ENCODE measurements around the gene RNF220. TPM values are rescaled to one million over a fixed set of nuclear protein-coding genes. Genes with fewer than 3 reads are reported as not detected.

RNF220 gene
- polyA plus RNA-seq, 1 donor from 2014 or later: 101 TPM

GRCh38 chr1:44524655-44525500 lies 119.8 kb downstream of the RNF220 start:
- Mint-ChIP-seq H3K27me3 (no peaks in the 10 kb centered on the region), H3K9me3 (no peaks in the 10 kb centered on the region), H3K27ac (no peak overlapping the region), H3K4me1 (peaks cover 0 to 2% (median 0%) of the 10 kb centered on the region in 3 donors), H3K4me3 (no peak overlapping the region), H3K36me3 (no peaks in the 10 kb centered on the region)

- no peaks in the 10 kb centered on the region for H3K36me3 Mint-ChIP-seq
- no peak overlapping the region for H3K4me3 Mint-ChIP-seq
- no peaks in the 10 kb centered on the region for H3K9me3 Mint-ChIP-seq
- no peak overlapping the region for H3K27ac Mint-ChIP-seq
- H3K27me3 Mint-ChIP-seq: peaks cover 7% of the 10 kb centered on the region
- H3K4me1 Mint-ChIP-seq: no peaks in the 10 kb centered on the region
Observed at GRCh38 chr1:44526295-44527073, 121.4 kb downstream of the RNF220 start.

GRCh38 chr1:44531785-44532566 lies 126.9 kb downstream of the RNF220 start:
- no peak overlapping the region for H3K4me3 Mint-ChIP-seq
- H3K36me3 Mint-ChIP-seq: no peaks in the 10 kb centered on the region
- H3K4me1 Mint-ChIP-seq: no peaks in the 10 kb centered on the region
- H3K27me3 Mint-ChIP-seq: peaks cover 7% of the 10 kb centered on the region
- H3K27ac Mint-ChIP-seq: peak overlapping the region in 1 of 3 donors; percentile 14
- H3K9me3 Mint-ChIP-seq: peaks cover 0 to 4% (median 0%) of the 10 kb centered on the region in 3 donors

GRCh38 chr1:44532567-44532944 lies 127.5 kb downstream of the RNF220 start:
- Mint-ChIP-seq H3K27me3 (peaks cover 8% of the 10 kb centered on the region), H3K4me3 (no peak overlapping the region), H3K27ac (no peak overlapping the region), H3K36me3 (no peaks in the 10 kb centered on the region), H3K4me1 (no peaks in the 10 kb centered on the region), H3K9me3 (peaks cover 0 to 4% (median 0%) of the 10 kb centered on the region in 3 donors)

DNA sequence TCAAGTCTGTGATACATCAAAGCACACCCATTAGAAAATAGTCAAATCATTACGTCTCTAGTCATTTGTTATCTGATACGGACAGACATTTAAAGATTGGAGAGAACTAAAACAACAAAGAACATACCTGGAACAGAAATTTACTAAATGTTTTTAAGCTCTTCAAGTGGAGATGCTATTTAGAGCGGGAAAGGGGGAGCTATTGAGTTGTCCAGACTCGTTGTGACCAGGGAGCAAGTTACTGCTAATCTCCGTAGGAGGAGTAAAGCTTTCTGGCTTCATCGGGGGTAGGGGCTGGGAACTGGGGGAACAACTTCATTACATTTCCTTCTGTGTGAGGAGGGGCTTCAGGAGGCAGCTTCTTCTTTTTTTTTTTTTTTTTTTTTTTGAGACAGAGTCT lies 129.7 kb downstream of the RNF220 start:
- H3K4me1 Mint-ChIP-seq: no peaks in the 10 kb centered on the region
- peaks cover 12% of the 10 kb centered on the region for H3K27me3 Mint-ChIP-seq
- no peak overlapping the region for H3K27ac Mint-ChIP-seq
- peaks cover 0 to 4% (median 0%) of the 10 kb centered on the region in 3 donors for H3K9me3 Mint-ChIP-seq
- no peaks in the 10 kb centered on the region for H3K36me3 Mint-ChIP-seq
- no peak overlapping the region for H3K4me3 Mint-ChIP-seq

GRCh38 chr1:44536357-44537209 lies 131.5 kb downstream of the RNF220 start:
- Mint-ChIP-seq H3K9me3 (peaks cover 0 to 4% (median 0%) of the 10 kb centered on the region in 3 donors), H3K27me3 (peaks cover 5% of the 10 kb centered on the region), H3K4me1 (no peaks in the 10 kb centered on the region), H3K4me3 (no peak overlapping the region), H3K36me3 (no peaks in the 10 kb centered on the region), H3K27ac (no peak overlapping the region)

DNA sequence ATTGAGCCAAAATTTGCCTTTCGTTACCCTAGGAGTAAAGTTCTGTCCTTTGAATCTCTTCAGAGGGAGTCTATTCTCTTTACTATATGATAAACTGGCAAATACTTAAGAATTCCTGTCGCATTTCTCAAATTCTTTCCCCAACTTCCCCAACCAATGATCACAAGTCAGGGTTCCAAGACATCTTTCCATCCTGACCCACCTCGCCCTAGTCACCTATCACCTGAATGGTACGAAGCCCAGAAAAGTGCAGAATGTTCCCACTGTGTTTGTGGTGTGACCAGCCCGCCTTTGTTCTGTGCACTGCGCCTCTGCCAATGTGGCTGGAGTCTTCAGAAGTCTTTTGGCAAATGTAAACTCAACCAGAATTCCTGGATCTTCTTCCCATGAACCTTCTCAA lies 132.5 kb downstream of the RNF220 start:
- peaks cover 0 to 4% (median 0%) of the 10 kb centered on the region in 3 donors for H3K9me3 Mint-ChIP-seq
- H3K27ac Mint-ChIP-seq: no peak overlapping the region
- no peaks in the 10 kb centered on the region for H3K4me1 Mint-ChIP-seq
- H3K27me3 Mint-ChIP-seq: peaks cover 9% of the 10 kb centered on the region
- H3K4me3 Mint-ChIP-seq: no peak overlapping the region
- H3K36me3 Mint-ChIP-seq: no peaks in the 10 kb centered on the region

- H3K36me3 Mint-ChIP-seq: no peaks in the 10 kb centered on the region
- H3K9me3 Mint-ChIP-seq: peaks cover 0 to 4% (median 0%) of the 10 kb centered on the region in 3 donors
- H3K4me3 Mint-ChIP-seq: no peak overlapping the region
- H3K27me3 Mint-ChIP-seq: peaks cover 9% of the 10 kb centered on the region
- no peak overlapping the region for H3K27ac Mint-ChIP-seq
- H3K4me1 Mint-ChIP-seq: no peaks in the 10 kb centered on the region
Observed at GRCh38 chr1:44537956-44538355, 132.9 kb downstream of the RNF220 start.

DNA sequence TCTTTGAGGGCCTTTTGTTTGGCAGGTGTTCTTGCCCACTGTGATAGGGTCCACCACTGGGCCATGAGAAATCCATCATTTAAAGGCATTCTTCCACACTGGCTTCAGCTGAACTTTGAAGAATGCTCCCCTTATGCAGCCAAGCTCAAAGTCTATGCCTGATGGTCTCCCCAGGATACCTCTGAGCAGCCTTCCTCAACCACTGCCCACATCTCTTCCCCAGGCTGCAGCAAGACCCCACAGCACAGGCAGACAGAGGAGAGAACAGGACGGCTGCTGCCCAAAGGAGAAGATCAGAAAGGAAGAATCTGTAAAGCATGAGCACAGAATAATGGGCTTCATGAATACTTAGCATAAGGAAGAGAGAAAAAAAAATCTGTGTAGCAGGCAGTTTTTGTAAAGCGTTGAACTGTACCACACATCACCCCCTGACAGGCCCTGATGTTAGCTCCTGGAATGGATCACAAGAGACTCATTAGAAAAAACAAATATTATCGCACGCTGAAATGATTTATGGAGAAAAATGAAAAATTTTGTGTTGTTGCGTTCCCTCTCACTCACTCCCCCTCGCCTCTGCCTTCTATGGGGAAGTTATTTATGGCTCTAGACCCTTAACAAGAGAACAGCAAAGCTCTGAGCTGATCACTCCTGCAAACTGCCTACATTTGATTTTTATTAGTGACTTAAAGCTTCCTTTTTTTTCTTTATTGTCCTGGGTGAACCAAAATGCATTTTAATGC lies 135.1 kb downstream of the RNF220 start:
- Mint-ChIP-seq H3K27ac (no peak overlapping the region), H3K36me3 (no peaks in the 10 kb centered on the region), H3K27me3 (peaks cover 21% of the 10 kb centered on the region), H3K9me3 (no peaks in the 10 kb centered on the region), H3K4me1 (no peaks in the 10 kb centered on the region), H3K4me3 (no peak overlapping the region)

DNA sequence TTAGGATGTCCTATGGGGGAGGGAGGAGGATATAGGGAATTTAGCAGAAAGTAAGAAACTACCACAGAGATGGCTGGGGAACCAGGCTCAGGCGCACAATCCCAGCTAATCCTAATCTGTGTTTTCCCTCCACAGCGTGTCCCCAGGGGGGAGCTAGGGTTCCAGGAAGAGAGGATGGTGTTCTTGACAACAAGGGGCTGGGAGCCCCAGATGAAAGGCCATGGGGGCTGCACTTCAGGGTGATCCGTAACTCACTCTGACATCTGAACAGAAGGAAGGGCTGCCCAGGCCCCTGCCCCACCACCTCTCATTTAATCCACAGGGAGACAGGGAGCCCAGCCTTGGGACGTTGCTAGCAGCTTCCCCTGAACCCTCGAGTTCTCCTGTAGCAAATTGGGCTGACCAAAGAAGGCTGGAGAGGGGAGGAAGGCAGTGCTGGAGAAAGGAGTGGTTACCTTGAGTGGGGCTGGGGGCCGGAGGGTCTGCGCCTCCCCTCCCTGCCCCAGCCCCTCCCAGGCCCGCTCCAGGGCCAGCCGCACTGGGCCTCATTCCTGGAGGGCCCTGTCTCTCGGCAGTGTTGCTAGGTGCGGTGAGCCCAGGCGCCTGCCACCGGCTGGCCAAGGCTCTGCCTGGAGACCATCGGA lies 137.5 kb downstream of the RNF220 start:
- H3K9me3 Mint-ChIP-seq: no peaks in the 10 kb centered on the region
- no peaks in the 10 kb centered on the region for H3K4me1 Mint-ChIP-seq
- no peak overlapping the region for H3K4me3 Mint-ChIP-seq
- H3K36me3 Mint-ChIP-seq: peaks cover 2% of the 10 kb centered on the region
- H3K27ac Mint-ChIP-seq: no peak overlapping the region
- peaks cover 23% of the 10 kb centered on the region for H3K27me3 Mint-ChIP-seq

DNA sequence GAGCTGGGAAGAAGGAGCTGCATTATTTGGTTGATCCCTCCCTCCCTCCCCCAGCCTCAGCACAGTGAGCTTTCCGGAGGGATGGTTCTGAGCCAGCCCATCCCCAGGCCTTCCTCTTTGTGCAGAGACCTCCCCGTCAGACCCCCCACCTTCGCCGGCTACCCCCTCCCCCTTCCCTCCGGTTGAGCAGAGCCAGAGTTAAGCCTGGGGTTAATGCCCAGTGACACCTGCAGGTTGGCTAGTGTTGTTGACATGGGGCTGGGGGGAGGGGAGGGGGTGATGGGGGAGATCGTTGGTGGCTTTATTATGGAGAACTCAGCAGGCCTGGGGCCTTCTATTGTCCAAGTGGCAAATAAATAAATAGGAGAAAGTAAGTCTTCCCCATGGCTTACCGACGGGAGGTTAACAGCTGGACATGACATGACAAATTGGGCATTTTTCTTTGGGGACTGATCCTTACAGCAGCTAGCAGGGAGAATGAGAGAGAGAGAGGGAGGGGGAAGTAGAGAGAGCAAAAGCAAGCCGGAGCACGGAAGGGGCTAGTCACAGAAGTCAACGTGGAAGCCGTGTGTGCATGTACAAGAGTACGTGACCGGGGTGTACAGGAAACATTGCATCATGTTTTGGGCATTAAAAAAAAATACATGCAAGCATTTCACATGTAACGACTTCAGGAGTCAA lies 138.1 kb downstream of the RNF220 start:
- Mint-ChIP-seq H3K4me3 (no peak overlapping the region), H3K27ac (no peak overlapping the region), H3K27me3 (peaks cover 23% of the 10 kb centered on the region), H3K9me3 (no peaks in the 10 kb centered on the region), H3K4me1 (no peaks in the 10 kb centered on the region), H3K36me3 (peaks cover 2% of the 10 kb centered on the region)

DNA sequence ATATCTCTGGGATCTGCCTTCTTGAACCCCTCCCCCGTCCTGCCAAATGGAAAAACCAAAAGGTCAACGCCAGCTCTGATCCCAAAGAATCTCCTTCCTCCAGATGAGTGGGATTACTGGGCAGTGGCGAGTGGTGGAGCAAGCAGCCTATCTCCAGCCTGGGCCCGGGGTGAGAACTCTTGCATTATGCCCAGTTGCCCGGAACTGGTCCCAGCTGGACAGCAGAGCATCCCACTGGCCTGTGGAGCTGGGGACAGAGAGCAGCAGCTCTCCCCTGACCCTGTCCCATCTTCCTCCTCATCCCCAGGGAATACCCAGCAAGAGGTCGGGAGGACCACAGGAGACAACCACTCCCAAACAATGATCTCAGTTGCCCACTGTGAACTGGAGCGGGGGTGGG lies 138.7 kb downstream of the RNF220 start:
- Mint-ChIP-seq H3K27me3 (peaks cover 25% of the 10 kb centered on the region), H3K36me3 (peaks cover 2% of the 10 kb centered on the region), H3K9me3 (no peaks in the 10 kb centered on the region), H3K4me3 (no peak overlapping the region), H3K27ac (no peak overlapping the region), H3K4me1 (no peaks in the 10 kb centered on the region)

- no peaks in the 10 kb centered on the region for H3K9me3 Mint-ChIP-seq
- H3K4me3 Mint-ChIP-seq: no peak overlapping the region
- peaks cover 22% of the 10 kb centered on the region for H3K27me3 Mint-ChIP-seq
- peaks cover 2% of the 10 kb centered on the region for H3K36me3 Mint-ChIP-seq
- H3K4me1 Mint-ChIP-seq: no peaks in the 10 kb centered on the region
- H3K27ac Mint-ChIP-seq: no peak overlapping the region
Observed at GRCh38 chr1:44544960-44545359, 139.9 kb downstream of the RNF220 start.

All from IgD-negative memory B cell (primary cell).